Measurements from ENCODE around the gene LCN9. TPM values are rescaled to one million over a fixed set of nuclear protein-coding genes. Genes with fewer than 3 reads are reported as not detected.

The LCN9 gene
- total RNA-seq, 1 experiment from 2014 or later, result not detected

GRCh38 chr9:135706288-135706687 is 43.2 kb downstream of the LCN9 start:
- DNase-seq, result no peak
- Histone ChIP-seq H3K27ac (ENCODE audit: low read length) (no peak overlapping the region), H3K9ac (ENCODE audit: low read length) (no peak overlapping the region), H3K4me3 (ENCODE audit: low read length) (no peak overlapping the region), H4K20me1 (ENCODE audit: low read length) (no peaks in the 10 kb centered on the region), H3K9me3 (ENCODE audit: low read length) (no peaks in the 10 kb centered on the region), H3K9me2 (replicated peaks; ENCODE audit: low read length) (no peaks in the 10 kb centered on the region), H3K4me1 (ENCODE audit: insufficient read depth, low read length) (no peaks in the 10 kb centered on the region), H3K79me2 (ENCODE audit: low read length) (no peaks in the 10 kb centered on the region), H3K27me3 (ENCODE audit: low read length) (peaks cover 8% of the 10 kb centered on the region), H2AFZ (ENCODE audit: low read length) (no peak overlapping the region), H3K4me2 (ENCODE audit: low read length) (no peak overlapping the region), H3K36me3 (ENCODE audit: low read depth, low read length) (no peaks in the 10 kb centered on the region), H3F3A (ENCODE audit: low read length, unreplicated experiment) (no peaks in the 10 kb centered on the region)
- TF ChIP-seq CTCF (conservative IDR thresholded peaks at IDR 0.05; ENCODE audit: low read depth, low read length), result no peak
- TF ChIP-seq EZH2 (IDR thresholded peaks at IDR 0.05; ENCODE audit: low read length, unreplicated experiment), result no peak
- TF ChIP-seq EZH2phosphoT487 (IDR thresholded peaks at IDR 0.05; ENCODE audit: borderline replicate concordance, low read length), result no peak
- no peak for ATAC-seq
- no TSS peak for BruUV-seq (replicated peaks)
- ChIA-PET POLR2A (ENCODE audit: unreplicated experiment) (no interaction called here), CTCF (no interaction called here)
- intact Hi-C loops (cut with micrococcal nuclease), result no loop called here

- Histone ChIP-seq H3K27me3 (ENCODE audit: low read length) (peaks cover 5% of the 10 kb centered on the region; the same call in 1 of the 2 replicates), H3K27ac (ENCODE audit: low read length) (no peak overlapping the region), H3K36me3 (ENCODE audit: low read depth, low read length) (no peaks in the 10 kb centered on the region), H3K4me2 (ENCODE audit: low read length) (no peak overlapping the region), H3F3A (ENCODE audit: low read length, unreplicated experiment) (no peaks in the 10 kb centered on the region), H3K4me3 (ENCODE audit: low read length) (no peak overlapping the region), H3K9me3 (ENCODE audit: low read length) (no peaks in the 10 kb centered on the region), H3K79me2 (ENCODE audit: low read length) (no peaks in the 10 kb centered on the region), H3K4me1 (ENCODE audit: insufficient read depth, low read length) (no peaks in the 10 kb centered on the region), H2AFZ (ENCODE audit: low read length) (no peak overlapping the region), H4K20me1 (ENCODE audit: low read length) (no peaks in the 10 kb centered on the region), H3K9me2 (replicated peaks; ENCODE audit: low read length) (no peaks in the 10 kb centered on the region), H3K9ac (ENCODE audit: low read length) (no peak overlapping the region)
- no TSS peak for BruUV-seq (replicated peaks)
- ATAC-seq (no peak), DNase-seq (no peak)
- TF ChIP-seq EZH2 (IDR thresholded peaks at IDR 0.05; ENCODE audit: low read length, unreplicated experiment), result no peak
- no peak for TF ChIP-seq EZH2phosphoT487 (IDR thresholded peaks at IDR 0.05; ENCODE audit: borderline replicate concordance, low read length)
- no peak for TF ChIP-seq CTCF (conservative IDR thresholded peaks at IDR 0.05; ENCODE audit: low read depth, low read length)
- ChIA-PET POLR2A (ENCODE audit: unreplicated experiment) (no interaction called here), CTCF (no interaction called here)
- intact Hi-C loops (cut with micrococcal nuclease), result no loop called here
These were observed 44.4 kb downstream of the LCN9 start for GRCh38 chr9:135707252-135708138.

GRCh38 chr9:135708164-135708563 is 45.1 kb downstream of the LCN9 start:
- ChIA-PET CTCF (no interaction called here), POLR2A (ENCODE audit: unreplicated experiment) (no interaction called here)
- H3K4me2 ChIP-seq (ENCODE audit: low read length), result no peak overlapping the region
- no peak overlapping the region for H3K27ac ChIP-seq (ENCODE audit: low read length)
- BruUV-seq (replicated peaks), result no TSS peak
- no peaks in the 10 kb centered on the region for H3K9me3 ChIP-seq (ENCODE audit: low read length)
- no peaks in the 10 kb centered on the region for H4K20me1 ChIP-seq (ENCODE audit: low read length)
- H3F3A ChIP-seq (ENCODE audit: low read length, unreplicated experiment), result no peaks in the 10 kb centered on the region
- peaks cover 5% of the 10 kb centered on the region; the same call in 1 of the 2 replicates for H3K27me3 ChIP-seq (ENCODE audit: low read length)
- H3K36me3 ChIP-seq (ENCODE audit: low read depth, low read length), result no peaks in the 10 kb centered on the region
- H3K4me1 ChIP-seq (ENCODE audit: insufficient read depth, low read length), result no peaks in the 10 kb centered on the region
- TF ChIP-seq EZH2phosphoT487 (IDR thresholded peaks at IDR 0.05; ENCODE audit: borderline replicate concordance, low read length), result no peak
- no peaks in the 10 kb centered on the region for H3K9me2 ChIP-seq (replicated peaks; ENCODE audit: low read length)
- ATAC-seq (no peak), DNase-seq (no peak)
- intact Hi-C loops (cut with micrococcal nuclease), result no loop called here
- H2AFZ ChIP-seq (ENCODE audit: low read length), result no peak overlapping the region
- no peak overlapping the region for H3K9ac ChIP-seq (ENCODE audit: low read length)
- no peak overlapping the region for H3K4me3 ChIP-seq (ENCODE audit: low read length)
- H3K79me2 ChIP-seq (ENCODE audit: low read length), result no peaks in the 10 kb centered on the region
